GM06990 (cell line): ENCODE measurements around the gene KIFC3.

Source experiments
- DNase-seq: peaks from one replicate; pipeline ENCODE4 v3.0.0-alpha.2; 2011; ENCODE audit not compliant: insufficient read length; ENCODE audit errors: extremely low read depth
- H3K27me3 ChIP-seq: replicated peaks from 2 replicates; pipeline ENCODE4 v1.6.0; 2011; ENCODE audit warnings: low read length; ENCODE audit not compliant: control insufficient read depth, insufficient read depth
- H3K36me3 ChIP-seq: 2 replicates; pipeline ENCODE4 v1.5.1; 2011; ENCODE audit warnings: low read length; ENCODE audit not compliant: control insufficient read depth, insufficient read depth
- H3K4me3 ChIP-seq: replicated peaks from 2 replicates; pipeline ENCODE4 v1.5.1; 2011; ENCODE audit warnings: low read depth, mild to moderate bottlenecking, control low read depth, low read length
- TF ChIP-seq, protein P1 (sequence below): IDR thresholded peaks from 2 replicates; pipeline ENCODE4 v1.5.1; 2011; ENCODE audit warnings: low read length, control low read depth, mild to moderate bottlenecking, inconsistent platforms; ENCODE audit not compliant: insufficient read depth, poor library complexity, severe bottlenecking

KIFC3 gene

GRCh38 chr16:57771141-57771785 is 31.0 kb downstream of the KIFC3 start:
- H3K36me3 ChIP-seq, result no peaks in the 10 kb centered on the region
- H3K27me3 ChIP-seq, result no peaks in the 10 kb centered on the region; the same call in 1 of the 2 replicates
- no peak overlapping the region for H3K4me3 ChIP-seq
- TF ChIP-seq, protein P1, sequence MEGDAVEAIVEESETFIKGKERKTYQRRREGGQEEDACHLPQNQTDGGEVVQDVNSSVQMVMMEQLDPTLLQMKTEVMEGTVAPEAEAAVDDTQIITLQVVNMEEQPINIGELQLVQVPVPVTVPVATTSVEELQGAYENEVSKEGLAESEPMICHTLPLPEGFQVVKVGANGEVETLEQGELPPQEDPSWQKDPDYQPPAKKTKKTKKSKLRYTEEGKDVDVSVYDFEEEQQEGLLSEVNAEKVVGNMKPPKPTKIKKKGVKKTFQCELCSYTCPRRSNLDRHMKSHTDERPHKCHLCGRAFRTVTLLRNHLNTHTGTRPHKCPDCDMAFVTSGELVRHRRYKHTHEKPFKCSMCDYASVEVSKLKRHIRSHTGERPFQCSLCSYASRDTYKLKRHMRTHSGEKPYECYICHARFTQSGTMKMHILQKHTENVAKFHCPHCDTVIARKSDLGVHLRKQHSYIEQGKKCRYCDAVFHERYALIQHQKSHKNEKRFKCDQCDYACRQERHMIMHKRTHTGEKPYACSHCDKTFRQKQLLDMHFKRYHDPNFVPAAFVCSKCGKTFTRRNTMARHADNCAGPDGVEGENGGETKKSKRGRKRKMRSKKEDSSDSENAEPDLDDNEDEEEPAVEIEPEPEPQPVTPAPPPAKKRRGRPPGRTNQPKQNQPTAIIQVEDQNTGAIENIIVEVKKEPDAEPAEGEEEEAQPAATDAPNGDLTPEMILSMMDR, result no peak
- DNase-seq, result no peak

DNA sequence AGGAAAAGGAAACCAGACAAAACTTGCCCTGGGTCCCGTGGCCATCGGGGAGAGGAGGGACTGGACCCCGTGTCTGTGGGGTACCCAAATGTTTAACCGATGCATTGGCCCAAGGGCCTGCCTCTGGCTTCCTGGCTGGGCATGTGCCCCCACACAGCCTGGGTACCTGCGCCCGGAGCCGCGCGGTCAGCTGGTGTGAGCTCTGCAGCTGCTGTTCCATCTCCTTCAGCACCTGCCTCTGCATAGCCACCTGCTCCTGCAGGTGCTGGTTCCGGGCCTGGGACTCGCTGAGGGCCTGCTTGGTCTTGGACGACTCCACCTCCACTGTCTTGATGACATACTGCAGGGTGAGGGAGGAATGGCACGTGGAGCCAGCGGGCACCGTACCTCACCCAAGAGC is 31.9 kb downstream of the KIFC3 start:
- TF ChIP-seq, protein P1, result no peak
- H3K4me3 ChIP-seq, result no peak overlapping the region
- no peak for DNase-seq
- H3K36me3 ChIP-seq, result no peaks in the 10 kb centered on the region
- no peaks in the 10 kb centered on the region; the same call in 1 of the 2 replicates for H3K27me3 ChIP-seq

- no peaks in the 10 kb centered on the region; the same call in 1 of the 2 replicates for H3K27me3 ChIP-seq
- no peak overlapping the region for H3K4me3 ChIP-seq
- TF ChIP-seq, protein P1, result no peak
- H3K36me3 ChIP-seq, result no peaks in the 10 kb centered on the region
- no peak for DNase-seq
Observed at GRCh38 chr16:57769541-57770145, 32.6 kb downstream of the KIFC3 start.

DNA sequence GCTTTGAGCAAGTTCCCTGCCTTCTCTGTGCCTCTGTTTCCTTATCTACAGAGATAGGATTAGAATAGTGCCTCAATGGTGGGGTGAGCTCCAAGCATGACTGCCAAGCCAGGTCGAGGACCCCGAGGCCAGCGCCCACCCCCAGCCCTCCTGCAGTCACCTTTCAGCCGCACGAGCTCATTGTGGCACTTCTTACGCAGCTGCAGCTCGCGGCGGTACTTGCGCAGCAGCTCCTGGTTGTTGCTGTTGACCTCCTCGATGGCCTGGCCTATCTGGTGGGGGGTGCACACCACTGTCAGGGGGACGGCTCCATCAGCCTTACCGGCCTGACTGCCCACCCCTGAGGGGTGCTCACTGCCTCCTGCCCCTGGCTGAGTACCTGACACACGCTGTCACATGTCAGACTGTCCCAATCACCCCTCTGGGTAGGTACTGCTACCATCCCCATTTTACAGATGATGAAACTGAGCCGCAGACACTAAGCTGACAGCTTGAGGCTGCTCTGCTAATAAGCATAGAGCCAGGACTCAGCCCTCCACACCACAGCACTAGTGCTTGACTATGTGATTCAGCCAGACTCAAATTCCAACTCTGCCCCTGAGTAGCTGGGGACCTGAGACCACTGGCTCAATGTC is 35.5 kb downstream of the KIFC3 start:
- TF ChIP-seq, protein P1, result no peak
- no peaks in the 10 kb centered on the region for H3K27me3 ChIP-seq
- no peak for DNase-seq
- no peaks in the 10 kb centered on the region for H3K36me3 ChIP-seq
- H3K4me3 ChIP-seq, result no peak overlapping the region

- TF ChIP-seq, protein P1, result no peak
- H3K4me3 ChIP-seq, result no peak overlapping the region
- H3K27me3 ChIP-seq, result no peaks in the 10 kb centered on the region
- H3K36me3 ChIP-seq, result no peaks in the 10 kb centered on the region
- DNase-seq, result no peak
Observed at GRCh38 chr16:57765160-57765728, 37.0 kb downstream of the KIFC3 start.
